Adrenal gland (tissue), 5 donors: ENCODE measurements around the gene RAB11FIP5.

Experiments
- CTCF ChIP-seq, 6 experiments: fragments of 450-650 bp in 4 of 6; fragments of 200-600 bp in 2 of 6; sonication (generic) in 1 of 6; IDR thresholded peaks; 1 replicate in 5 of 6; 2 replicates in 1 of 6; pipeline versions ENCODE4 v1.5.1 to v1.8.0; 2016 to 2021; ENCODE audit warnings: antibody characterized with exemption in 6 of 6, mild to moderate bottlenecking in 2 of 6, moderate library complexity in 1 of 6
- POLR2A ChIP-seq, 2 donors: fragments of 450-650 bp; IDR thresholded peaks; one replicate each; pipeline ENCODE4 v1.6.1; 2017; ENCODE audit warnings: antibody characterized with exemption in 2 of 2, mild to moderate bottlenecking in 2 of 2, moderate library complexity in 1 of 2
- donor health status: DM: no; HTN: no; CAD: no.

- TF ChIP-seq POLR2A (IDR thresholded peaks at IDR 0.05) (no peak), CTCF (IDR thresholded peaks at IDR 0.05) (no peak)
These were observed 42.7 kb downstream of the RAB11FIP5 start for GRCh38 chr2:73069855-73070642.
